Prostate gland (tissue), 2 donors: Measurements from ENCODE around the gene ADM5.

Experiments used
- CTCF ChIP-seq, 4 experiments: fragments of 200-600 bp in 2 of 4; fragments of 450-650 bp in 2 of 4; sonication (generic) in 2 of 4; IDR thresholded peaks; 1 replicate in 3 of 4; 2 replicates in 1 of 4; pipeline ENCODE4 v1.5.1; 2016 to 2019; ENCODE audit warnings: antibody characterized with exemption in 4 of 4, mild to moderate bottlenecking in 2 of 4, moderate library complexity in 2 of 4
- POLR2A ChIP-seq: fragments of 450-650 bp; IDR thresholded peaks from one replicate; pipeline ENCODE4 v1.6.1; 2016; ENCODE audit warnings: antibody characterized with exemption, mild to moderate bottlenecking
- POLR2AphosphoS5 ChIP-seq: sonication (generic); formaldehyde crosslinking; IDR thresholded peaks from one replicate; pipeline ENCODE4 v1.6.1; 2017; ENCODE audit warnings: antibody characterized with exemption

- TF ChIP-seq CTCF (IDR thresholded peaks at IDR 0.05) (no peak), POLR2A (no peak), POLR2AphosphoS5 (no peak)
Observed at GRCh38 chr19:49687566-49688316, 1.7 kb upstream of the ADM5 start.
